ENCODE results near the gene CBX4.

The CBX4 gene

DNA sequence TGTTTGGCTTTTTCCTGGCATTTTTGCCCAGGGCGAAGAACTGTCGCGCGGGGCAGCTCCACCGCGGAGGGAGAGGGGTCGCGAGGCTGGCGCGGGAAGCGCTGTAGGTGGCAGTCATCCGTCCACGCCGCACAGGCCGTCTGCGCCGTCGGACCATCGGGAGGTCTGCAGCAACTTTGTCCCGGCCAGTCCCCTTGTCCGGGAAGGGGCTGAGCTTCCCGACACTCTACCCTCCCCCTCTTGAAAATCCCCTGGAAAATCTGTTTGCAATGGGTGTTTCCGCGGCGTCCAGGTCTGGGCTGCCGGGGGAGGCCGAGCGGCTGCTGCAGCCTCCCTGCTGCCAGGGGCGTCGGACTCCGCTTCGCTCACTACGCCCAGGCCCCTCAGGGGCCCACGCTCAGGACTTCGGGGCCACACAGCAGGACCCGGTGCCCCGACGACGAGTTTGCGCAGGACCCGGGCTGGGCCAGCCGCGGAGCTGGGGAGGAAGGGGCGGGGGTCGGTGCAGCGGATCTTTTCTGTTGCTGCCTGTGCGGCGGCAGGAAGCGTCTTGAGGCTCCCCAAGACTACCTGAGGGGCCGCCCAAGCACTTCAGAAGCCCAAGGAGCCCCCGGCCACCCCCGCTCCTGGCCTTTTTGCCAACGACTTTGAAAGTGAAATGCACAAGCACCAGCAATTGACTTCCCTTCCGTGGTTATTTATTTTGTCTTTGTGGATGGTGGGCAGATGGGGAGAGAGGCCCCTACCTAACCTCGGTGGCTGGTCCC is 2.3 kb upstream of the CBX4 start:
- Mint-ChIP-seq H3K27me3 (peaks cover 75% of the 10 kb centered on the region), H3K9me3 (no peaks in the 10 kb centered on the region), H3K4me1 (peaks cover 47% of the 10 kb centered on the region), H3K36me3 (peaks cover 15% of the 10 kb centered on the region), H3K4me3 (peak overlapping the region; percentile 40), H3K27ac (peak overlapping the region; percentile 83)
- CTCF ChIA-PET, result interaction anchor here (0.7 to 4.5 kb wide), 8 partner anchors 30 to 129 kb away, joined by 3 to 27 read pairs (median 6); partner anchors contain the start of gene CBX8
- peak; percentile 46 for DNase-seq

DNA sequence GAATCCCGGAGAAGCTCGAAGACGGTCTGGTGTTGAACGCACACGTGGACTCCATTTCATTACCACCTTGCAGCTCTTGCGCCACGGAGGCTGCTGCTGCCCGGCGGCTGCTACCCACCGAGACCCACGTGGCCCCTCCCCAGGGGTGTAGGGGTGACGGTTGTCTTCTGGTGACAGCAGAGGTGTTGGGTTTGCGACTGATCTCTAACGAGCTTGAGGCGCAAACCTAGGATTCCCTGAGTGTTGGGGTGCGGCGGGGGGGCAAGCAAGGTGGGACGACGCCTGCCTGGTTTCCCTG is 1.7 kb upstream of the CBX4 start:
- no peak for DNase-seq
- Mint-ChIP-seq H3K4me3 (no peak overlapping the region), H3K36me3 (peaks cover 15% of the 10 kb centered on the region), H3K9me3 (no peaks in the 10 kb centered on the region), H3K27ac (peak overlapping the region; percentile 42), H3K4me1 (peaks cover 52% of the 10 kb centered on the region), H3K27me3 (peaks cover 69% of the 10 kb centered on the region)
- CTCF ChIA-PET, result interaction anchor here (0.7 to 4.5 kb wide), 8 partner anchors 16 to 130 kb away, joined by 3 to 27 read pairs (median 5); no protein-coding TSS in a partner anchor

DNA sequence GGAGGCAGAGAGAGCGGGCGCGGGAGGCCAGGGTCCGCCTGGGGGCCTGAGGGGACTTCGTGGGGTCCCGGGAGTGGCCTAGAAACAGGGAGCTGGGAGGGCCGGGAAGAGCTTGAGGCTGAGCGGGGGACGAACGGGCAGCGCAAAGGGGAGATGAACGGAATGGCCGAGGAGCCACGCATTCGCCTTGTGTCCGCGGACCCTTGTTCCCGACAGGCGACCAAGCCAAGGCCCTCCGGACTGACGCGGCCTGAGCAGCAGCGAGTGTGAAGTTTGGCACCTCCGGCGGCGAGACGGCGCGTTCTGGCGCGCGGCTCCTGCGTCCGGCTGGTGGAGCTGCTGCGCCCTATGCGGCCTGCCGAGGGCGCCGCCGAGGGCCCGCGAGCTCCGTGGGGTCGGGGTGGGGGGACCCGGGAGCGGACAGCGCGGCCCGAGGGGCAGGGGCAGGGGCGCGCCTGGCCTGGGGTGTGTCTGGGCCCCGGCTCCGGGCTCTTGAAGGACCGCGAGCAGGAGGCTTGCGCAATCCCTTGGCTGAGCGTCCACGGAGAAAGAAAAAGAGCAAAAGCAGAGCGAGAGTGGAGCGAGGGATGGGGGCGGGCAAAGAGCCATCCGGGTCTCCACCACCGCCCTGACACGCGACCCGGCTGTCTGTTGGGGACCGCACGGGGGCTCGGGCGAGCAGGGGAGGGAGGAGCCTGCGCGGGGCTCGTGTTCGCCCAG is 1.2 kb upstream of the CBX4 start:
- H3K4me3 Mint-ChIP-seq, result peak overlapping the region; percentile 99
- peak overlapping the region; percentile 98 for H3K27ac Mint-ChIP-seq
- peaks cover 17% of the 10 kb centered on the region for H3K36me3 Mint-ChIP-seq
- peak; percentile 48 for DNase-seq
- H3K9me3 Mint-ChIP-seq, result no peaks in the 10 kb centered on the region
- H3K4me1 Mint-ChIP-seq, result peaks cover 54% of the 10 kb centered on the region
- CTCF ChIA-PET, result interaction anchor here (0.7 to 4.5 kb wide), 9 partner anchors 15 to 154 kb away, joined by 3 to 27 read pairs (median 5); no protein-coding TSS in a partner anchor
- peaks cover 64% of the 10 kb centered on the region for H3K27me3 Mint-ChIP-seq

DNA sequence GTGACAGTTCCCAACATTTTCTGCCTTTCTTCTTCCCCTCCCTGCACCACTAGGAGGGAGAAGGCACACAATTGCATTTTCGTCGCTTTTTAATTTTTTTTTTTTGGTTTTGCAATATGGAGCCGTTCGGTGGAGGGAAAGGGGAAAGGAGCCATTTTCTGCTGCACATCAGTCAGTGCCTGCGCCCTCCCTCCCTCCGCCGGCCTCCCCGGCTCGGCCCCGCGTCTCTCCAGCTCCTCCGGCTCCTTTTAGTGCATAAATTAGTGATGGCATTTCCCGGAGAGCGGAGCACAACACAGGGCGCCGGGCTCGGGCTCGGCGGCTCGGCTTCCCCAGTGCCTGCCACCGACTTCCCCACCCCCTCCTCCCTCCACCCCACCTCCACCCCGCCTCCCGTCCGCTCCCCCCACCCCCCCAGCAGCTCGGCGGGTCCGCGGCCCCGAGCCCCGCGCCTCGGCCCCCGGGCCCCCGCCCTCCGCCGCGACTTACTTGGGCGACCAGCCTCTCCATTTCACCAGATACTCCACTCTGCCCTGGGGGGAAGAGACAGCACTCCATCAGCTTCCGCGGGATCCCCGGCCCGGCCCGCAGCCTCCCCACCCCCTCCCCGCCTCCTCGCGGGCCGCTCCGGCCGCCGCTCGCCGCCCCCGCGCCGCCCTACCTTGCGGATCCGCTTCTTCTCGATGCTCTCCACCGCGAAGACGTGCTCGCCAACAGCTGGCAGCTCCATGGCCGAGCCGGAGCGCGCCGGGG is 542 bp downstream of the CBX4 start:
- Mint-ChIP-seq H3K4me3 (peak overlapping the region; percentile 99), H3K36me3 (peaks cover 26% of the 10 kb centered on the region), H3K27me3 (peaks cover 47% of the 10 kb centered on the region), H3K4me1 (peaks cover 60% of the 10 kb centered on the region), H3K27ac (peak overlapping the region; percentile 98), H3K9me3 (no peaks in the 10 kb centered on the region)
- DNase-seq, result peak; percentile 71
- CTCF ChIA-PET, result interaction anchor here (0.6 to 4.5 kb wide), 6 partner anchors 27 to 156 kb away, joined by 3 to 27 read pairs (median 7); partner anchors contain the start of gene CBX8

DNA sequence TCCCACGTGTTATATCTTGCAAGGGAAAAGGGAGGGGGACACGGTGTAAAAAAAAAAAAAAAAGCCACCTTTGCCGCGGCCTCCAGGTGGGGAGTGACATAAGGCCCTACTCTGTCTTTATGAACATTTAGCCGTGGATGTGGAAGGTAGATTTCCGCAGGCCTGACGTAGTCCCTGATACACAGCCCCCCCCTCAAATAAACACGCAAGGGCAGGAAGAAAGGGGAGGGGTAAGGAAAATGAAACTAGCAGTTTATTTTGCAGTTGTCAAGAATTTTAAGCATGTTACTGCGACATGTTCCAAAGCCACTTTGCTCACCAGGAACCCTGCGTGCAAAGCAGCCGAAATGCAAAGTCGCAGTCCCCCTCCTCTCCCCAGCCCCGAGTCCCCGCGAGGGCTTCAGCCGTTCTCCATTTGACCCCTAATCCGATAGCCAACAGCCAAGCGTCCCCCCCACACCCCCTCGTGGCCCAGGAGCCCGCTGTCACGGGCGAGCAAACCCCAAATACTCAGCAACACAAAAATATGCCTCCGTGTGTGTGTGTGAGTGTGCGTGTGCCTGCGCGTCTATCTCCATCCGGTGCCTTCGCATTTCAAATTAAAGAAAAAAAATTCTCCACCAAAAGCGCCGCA is 1.2 kb downstream of the CBX4 start:
- H3K9me3 Mint-ChIP-seq, result no peaks in the 10 kb centered on the region
- H3K36me3 Mint-ChIP-seq, result peaks cover 29% of the 10 kb centered on the region
- DNase-seq, result peak; percentile 66
- H3K4me3 Mint-ChIP-seq, result peak overlapping the region; percentile 99
- H3K27me3 Mint-ChIP-seq, result peaks cover 40% of the 10 kb centered on the region
- H3K4me1 Mint-ChIP-seq, result peaks cover 61% of the 10 kb centered on the region
- H3K27ac Mint-ChIP-seq, result peak overlapping the region; percentile 98
- CTCF ChIA-PET, result interaction anchor here (4.1 kb wide), 1 partner anchor 28 kb away, joined by 39 read pairs; no protein-coding TSS in a partner anchor

DNA sequence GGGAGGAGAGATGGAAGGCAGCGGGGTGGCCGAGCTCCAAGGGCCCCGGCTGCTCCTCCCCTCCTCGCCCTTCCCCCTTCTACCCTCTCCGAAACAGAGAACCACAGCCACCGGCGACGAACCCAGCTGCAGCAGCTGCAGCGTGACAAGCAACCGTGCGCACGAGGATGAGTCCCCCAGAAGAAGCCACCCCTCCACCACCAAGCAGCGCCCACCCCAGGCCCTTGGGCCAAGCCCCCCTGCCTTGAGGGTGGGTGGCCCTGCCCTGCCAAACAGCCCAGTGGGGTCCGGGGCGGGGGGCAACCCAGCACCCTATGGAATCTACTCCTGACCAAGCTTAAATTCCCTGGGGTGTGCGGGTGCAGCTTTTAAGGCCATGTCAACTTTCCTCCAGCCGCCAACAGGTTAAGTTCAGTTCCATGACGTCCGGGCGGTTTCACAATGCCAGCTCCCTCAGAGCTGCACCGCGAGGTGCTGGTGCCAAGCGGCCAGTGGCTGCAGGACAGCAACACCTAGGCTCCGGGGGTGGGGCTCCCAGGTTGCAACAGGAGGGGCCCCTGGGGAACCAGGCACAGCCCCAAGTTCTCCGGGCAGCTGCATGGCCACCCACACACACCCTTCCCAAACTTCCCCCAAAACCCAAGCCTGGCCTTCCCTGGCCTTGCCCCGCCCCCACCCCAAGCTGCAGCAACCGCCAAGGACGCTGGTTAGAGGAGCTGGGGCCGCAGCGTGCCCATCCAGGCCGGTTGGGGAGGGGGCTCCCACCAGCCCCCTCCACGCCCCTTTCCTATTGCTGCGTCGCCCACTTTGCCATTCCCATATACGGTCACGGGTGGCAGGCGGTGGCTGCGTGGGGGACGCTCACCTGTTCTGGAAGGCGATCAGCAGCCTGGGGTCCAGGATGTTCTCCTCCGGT is 2.0 kb downstream of the CBX4 start:
- CTCF ChIA-PET, result interaction anchor here (0.7 to 4.1 kb wide), 7 partner anchors 9 to 155 kb away, joined by 3 to 39 read pairs (median 4); no protein-coding TSS in a partner anchor
- Mint-ChIP-seq H3K36me3 (peaks cover 31% of the 10 kb centered on the region), H3K27me3 (peaks cover 32% of the 10 kb centered on the region), H3K27ac (peak overlapping the region; percentile 98), H3K9me3 (no peaks in the 10 kb centered on the region), H3K4me1 (peaks cover 56% of the 10 kb centered on the region), H3K4me3 (peak overlapping the region; percentile 99)
- peak; percentile 73 for DNase-seq

DNA sequence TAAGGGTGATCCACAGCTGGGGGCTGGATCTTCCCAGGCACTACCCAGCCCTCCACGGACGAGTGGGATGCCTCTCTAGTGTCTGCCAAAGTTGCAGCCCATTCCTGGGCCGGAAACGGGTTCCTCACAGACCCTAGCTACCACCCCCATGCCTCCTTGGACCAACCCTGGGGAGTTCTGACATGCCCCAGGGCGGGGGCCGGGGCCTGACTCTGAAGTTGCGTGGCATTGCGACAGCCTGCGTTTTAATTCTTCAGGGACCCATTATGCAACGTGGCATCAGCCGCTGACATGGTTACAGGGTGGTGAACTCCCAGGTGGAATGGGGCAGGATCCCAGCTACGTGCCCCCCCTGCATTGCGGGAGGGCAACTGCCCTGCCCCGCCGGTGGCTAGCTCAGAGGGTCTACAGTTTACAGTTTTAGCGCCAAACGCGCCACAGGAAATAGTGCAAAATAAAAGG is 2.7 kb downstream of the CBX4 start:
- H3K4me1 Mint-ChIP-seq, result peaks cover 54% of the 10 kb centered on the region
- DNase-seq, result no peak
- H3K36me3 Mint-ChIP-seq, result peaks cover 28% of the 10 kb centered on the region
- H3K4me3 Mint-ChIP-seq, result peak overlapping the region; percentile 99
- no peaks in the 10 kb centered on the region for H3K9me3 Mint-ChIP-seq
- H3K27ac Mint-ChIP-seq, result peak overlapping the region; percentile 98
- CTCF ChIA-PET, result interaction anchor here (0.8 to 4.1 kb wide), 7 partner anchors 10 to 155 kb away, joined by 3 to 39 read pairs (median 4); no protein-coding TSS in a partner anchor
- H3K27me3 Mint-ChIP-seq, result peaks cover 26% of the 10 kb centered on the region

DNA sequence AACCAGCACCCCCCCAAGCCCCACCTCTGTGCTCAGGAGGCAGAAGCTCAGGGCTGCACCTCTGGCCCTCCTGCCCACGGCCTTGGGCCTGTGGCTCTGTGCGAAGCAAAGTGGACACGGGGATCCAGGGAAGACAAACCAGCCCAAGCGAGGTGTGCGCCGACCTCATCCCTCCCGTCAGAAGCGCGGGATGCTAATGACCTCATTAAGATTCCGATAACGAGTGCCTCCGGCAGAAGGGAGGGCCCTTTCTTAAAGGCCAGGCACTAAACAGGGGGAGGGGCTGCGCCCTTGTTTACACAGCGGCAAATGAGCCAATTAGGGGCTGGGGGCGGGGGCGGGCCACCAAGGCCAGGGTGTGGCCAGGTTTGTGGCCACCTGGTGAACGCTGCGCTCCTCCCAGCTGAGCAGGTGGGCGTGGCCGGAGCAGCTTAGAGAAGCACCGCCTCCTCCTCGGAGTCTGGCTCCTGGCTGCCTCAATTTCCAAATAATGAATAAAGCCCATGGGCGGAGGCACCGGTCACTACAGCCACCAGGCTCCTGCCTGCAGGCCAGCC is 3.2 kb downstream of the CBX4 start:
- CTCF ChIA-PET, result interaction anchor here (1.0 to 4.1 kb wide), 7 partner anchors 17 to 86 kb away, joined by 4 to 39 read pairs (median 5); no protein-coding TSS in a partner anchor
- DNase-seq, result peak; percentile 38
- Mint-ChIP-seq H3K27ac (no peak overlapping the region), H3K27me3 (peaks cover 26% of the 10 kb centered on the region), H3K9me3 (no peaks in the 10 kb centered on the region), H3K4me1 (peaks cover 52% of the 10 kb centered on the region), H3K36me3 (peaks cover 29% of the 10 kb centered on the region), H3K4me3 (no peak overlapping the region)

DNA sequence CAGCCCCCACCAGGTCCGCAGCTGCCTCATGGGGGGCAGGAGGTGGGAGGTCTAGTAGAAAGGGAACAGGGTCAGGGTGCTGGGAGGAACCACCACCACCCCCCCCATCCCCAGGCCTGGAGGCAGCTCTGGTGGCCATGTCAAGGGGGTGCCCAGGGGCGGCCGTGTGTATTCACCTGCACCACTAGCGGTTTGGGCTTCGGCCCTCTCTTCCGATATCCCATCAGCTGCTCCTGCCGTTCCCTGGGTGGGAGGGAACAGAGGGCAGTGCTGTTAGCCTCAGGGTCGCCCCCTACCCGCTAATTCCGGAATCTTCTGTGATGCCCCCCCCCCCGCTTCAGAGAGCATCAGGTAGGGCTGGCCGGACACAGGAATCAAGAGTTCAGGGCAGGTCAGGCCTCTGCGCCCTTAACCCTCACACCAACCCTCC is 3.8 kb downstream of the CBX4 start:
- CTCF ChIA-PET, result interaction anchor here (1.0 to 4.1 kb wide), 7 partner anchors 14 to 86 kb away, joined by 4 to 39 read pairs (median 5); no protein-coding TSS in a partner anchor
- Mint-ChIP-seq H3K4me1 (peaks cover 47% of the 10 kb centered on the region), H3K27me3 (peaks cover 26% of the 10 kb centered on the region), H3K9me3 (no peaks in the 10 kb centered on the region), H3K27ac (no peak overlapping the region), H3K36me3 (peaks cover 29% of the 10 kb centered on the region), H3K4me3 (no peak overlapping the region)
- DNase-seq, result no peak

DNA sequence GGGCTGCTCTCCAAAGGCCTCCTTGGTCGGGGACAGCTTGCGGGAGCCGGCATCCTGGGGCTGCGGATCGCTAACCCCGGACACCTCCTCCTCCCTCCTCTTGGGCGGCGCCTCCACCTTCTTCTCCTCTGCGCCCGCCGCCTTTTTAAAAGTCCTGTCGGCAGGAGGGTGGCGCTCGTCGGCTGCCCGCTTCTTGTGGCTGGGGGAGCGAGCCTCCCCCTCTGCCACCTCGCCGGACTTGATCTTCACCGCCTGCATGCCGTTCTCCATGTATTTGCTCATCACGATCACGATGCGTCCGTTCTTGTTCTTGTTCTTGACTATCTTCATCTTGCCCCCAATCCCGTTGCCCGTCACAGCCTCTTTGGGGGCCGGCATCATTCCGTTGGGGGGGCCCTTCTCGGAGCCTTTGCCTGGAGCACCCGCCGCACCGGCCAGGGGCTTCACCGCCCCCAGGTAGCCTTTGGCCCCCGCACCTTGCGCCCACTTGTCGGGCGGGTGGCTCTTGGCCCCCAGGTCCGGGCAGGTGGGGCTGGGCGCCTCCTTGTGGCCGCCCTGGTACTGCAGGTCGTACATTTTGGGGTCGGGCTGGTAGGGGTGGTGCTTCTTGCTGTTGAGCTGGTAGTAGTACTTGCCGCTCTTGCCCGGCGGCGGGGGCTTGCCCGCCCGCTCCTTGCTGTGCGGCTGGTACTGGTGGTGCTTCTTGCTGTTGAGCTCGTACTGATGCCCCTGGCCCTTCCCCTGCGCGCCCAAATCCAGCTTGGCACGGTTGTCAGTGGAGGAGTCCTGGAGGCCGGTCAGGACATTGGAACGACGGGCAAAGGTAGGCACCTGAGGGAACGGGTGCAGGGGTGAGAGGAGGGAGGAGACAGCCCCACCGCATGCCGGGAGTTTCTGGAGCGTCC is 4.4 kb downstream of the CBX4 start:
- Mint-ChIP-seq H3K9me3 (no peaks in the 10 kb centered on the region), H3K4me1 (peaks cover 41% of the 10 kb centered on the region), H3K36me3 (peaks cover 29% of the 10 kb centered on the region), H3K27me3 (peaks cover 26% of the 10 kb centered on the region), H3K4me3 (no peak overlapping the region), H3K27ac (peak overlapping the region; percentile 19)
- peak; percentile 52 for DNase-seq
- CTCF ChIA-PET, result interaction anchor here (1.0 to 4.1 kb wide), 7 partner anchors 10 to 85 kb away, joined by 4 to 39 read pairs (median 5); no protein-coding TSS in a partner anchor

DNA sequence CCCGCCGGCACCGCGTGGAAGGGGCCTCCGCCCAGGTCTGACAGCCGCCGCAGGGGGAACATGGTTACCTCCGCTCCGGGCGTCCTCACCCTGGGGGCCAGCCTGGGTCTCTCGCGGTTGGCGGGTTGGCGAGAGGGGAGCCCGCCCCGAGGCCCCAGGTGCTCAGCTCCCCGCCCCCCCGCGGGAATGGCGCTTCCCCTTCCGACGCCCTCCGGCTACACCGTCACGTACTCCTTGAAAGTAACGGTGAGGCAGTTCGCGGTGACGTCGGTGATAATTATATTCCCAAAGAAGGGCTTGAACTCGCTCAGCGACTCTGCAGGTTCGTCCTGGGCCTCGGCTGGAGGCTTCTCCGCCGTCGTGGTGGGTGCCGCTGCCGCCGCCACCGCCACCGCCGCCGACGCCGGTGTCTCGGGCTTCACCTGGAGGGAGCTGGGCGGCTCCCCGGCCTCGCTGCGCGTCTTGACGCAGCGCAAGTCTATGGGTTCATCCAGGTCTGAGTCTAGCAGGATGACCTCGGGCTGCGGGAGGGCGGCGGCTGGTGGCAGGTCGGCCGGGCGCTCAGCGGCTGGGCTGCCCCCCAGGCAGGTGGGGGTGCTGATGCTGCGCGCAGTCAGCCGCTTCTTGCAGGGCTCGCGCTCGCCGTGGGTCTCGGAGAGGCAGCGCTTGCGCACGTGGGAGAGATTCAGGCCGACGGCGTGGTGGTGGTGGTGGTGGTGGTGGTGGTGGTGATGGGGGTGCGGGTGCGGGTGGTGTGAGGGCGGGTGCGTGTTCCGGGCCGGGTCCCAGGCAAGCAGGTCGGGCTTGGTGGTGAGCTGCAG is 5.3 kb downstream of the CBX4 start:
- CTCF ChIA-PET, result interaction anchor here (1.6 to 4.1 kb wide), 3 partner anchors 9 to 24 kb away, joined by 7 to 39 read pairs (median 9); no protein-coding TSS in a partner anchor
- Mint-ChIP-seq H3K27ac (no peak overlapping the region), H3K4me3 (no peak overlapping the region), H3K9me3 (no peaks in the 10 kb centered on the region), H3K4me1 (peaks cover 44% of the 10 kb centered on the region), H3K27me3 (peaks cover 25% of the 10 kb centered on the region), H3K36me3 (peaks cover 29% of the 10 kb centered on the region)
- DNase-seq, result no peak
